Esophagus squamous epithelium (tissue), 4 donors: Measurements from ENCODE around the gene TMEFF1.

Experiments used
- POLR2A ChIP-seq, 4 donors: fragments of 450-650 bp; IDR thresholded peaks; one replicate each; pipeline ENCODE4 v1.6.1; 2017; ENCODE audit warnings: antibody characterized with exemption in 4 of 4, mild to moderate bottlenecking in 4 of 4, moderate library complexity in 3 of 4
- TF ChIP-seq, protein P1 (sequence below), 6 experiments: fragments of 450-650 bp in 4 of 6; fragments of 200-600 bp in 2 of 6; sonication (generic) in 2 of 6; IDR thresholded peaks; one replicate each; pipeline ENCODE4 v1.5.1; 2016 to 2019; ENCODE audit warnings: antibody characterized with exemption in 6 of 6, mild to moderate bottlenecking in 4 of 6, moderate library complexity in 4 of 6

DNA sequence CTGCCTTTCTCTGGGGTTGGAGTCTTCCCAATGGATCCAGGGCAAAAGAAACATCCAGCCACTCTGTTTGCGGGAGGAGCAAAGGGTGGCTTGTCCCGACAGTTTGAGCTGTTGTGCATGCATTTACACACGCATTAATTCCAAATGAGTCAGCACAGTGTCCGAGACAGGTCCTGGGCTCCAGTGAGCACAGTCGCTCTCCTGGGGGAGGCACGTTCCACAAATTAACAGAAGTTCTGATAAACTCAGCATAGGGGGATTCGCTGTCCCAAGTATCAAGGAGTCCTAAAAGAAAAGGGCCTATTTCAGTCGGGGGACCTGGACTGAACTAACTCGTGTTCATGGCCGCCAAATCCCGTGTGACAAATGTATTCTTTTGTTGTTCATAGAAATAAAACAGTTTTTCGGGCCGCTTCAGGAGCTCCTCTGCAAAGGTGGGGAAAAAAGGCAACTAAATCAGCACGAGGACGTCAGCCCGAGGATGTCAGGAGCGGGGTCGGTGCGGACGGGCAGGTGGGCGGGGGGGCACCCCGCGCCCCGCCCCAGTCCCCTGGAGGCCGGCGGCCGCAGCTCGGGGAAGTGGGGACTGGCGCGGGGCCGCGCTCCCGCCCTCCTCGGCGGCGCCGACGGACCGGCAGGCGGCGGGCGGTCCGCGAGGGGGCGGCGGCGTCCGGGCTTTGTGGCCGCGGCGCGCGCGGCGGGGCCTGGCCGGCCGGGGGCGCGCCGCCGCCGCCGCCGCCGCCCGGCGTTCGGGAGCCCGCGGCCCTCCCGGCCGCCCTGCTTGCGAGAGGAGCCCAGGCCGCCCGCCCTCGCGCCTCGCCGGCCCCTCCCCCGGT lies 46.2 kb upstream of the TMEFF1 start, which contains the start of gene MSANTD3:
- TF ChIP-seq, protein P1, sequence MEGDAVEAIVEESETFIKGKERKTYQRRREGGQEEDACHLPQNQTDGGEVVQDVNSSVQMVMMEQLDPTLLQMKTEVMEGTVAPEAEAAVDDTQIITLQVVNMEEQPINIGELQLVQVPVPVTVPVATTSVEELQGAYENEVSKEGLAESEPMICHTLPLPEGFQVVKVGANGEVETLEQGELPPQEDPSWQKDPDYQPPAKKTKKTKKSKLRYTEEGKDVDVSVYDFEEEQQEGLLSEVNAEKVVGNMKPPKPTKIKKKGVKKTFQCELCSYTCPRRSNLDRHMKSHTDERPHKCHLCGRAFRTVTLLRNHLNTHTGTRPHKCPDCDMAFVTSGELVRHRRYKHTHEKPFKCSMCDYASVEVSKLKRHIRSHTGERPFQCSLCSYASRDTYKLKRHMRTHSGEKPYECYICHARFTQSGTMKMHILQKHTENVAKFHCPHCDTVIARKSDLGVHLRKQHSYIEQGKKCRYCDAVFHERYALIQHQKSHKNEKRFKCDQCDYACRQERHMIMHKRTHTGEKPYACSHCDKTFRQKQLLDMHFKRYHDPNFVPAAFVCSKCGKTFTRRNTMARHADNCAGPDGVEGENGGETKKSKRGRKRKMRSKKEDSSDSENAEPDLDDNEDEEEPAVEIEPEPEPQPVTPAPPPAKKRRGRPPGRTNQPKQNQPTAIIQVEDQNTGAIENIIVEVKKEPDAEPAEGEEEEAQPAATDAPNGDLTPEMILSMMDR (IDR thresholded peaks at IDR 0.05), result peak in 3 of 6 experiments; percentile 10 to 38 (median 36)
- TF ChIP-seq POLR2A (IDR thresholded peaks at IDR 0.05), result peak in 1 of 4 donors; percentile 40
